ENCODE measurements around the gene SAMD14.

DNA sequence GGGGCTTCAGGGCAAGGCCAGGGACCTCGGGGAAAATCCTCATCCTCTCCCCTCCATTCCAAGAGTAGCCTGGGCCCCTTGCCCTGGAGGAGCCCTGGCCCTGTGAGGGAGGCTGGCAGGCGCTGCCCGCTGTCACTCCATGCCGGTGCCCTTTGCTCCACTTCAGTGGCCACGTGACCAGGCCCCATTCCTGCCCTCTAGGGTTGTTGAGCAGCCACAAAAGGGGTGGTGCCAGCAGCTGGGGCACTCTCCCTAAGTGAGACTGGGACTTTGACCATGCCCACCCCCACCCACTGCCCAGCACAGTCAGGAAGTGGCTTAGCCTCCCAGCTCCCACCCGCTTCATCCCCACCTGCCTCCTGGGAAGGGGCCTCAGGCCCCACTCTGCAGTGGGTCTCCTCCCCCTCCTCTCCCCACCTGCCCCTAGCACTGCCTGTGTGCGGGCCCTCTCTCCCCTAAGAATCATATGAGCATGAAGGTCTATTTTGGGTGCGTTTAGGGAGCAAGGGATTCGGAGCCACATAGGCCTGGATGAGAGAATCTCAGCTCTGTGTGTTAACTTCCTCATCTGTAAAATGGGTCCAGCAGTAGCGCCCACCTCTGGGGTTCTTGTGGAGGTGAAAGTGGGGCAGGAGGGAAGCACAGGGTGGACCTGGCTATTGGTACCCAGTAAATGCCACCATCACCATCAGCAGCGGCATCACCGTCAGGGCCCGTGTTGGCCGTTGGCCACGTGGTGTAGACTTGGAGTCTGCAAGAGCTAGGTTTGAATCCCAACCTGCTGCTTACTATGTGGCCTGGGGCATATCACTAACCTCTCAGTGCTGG, 27.6 kb downstream of the SAMD14 start:
- TF ChIP-seq, protein P1, sequence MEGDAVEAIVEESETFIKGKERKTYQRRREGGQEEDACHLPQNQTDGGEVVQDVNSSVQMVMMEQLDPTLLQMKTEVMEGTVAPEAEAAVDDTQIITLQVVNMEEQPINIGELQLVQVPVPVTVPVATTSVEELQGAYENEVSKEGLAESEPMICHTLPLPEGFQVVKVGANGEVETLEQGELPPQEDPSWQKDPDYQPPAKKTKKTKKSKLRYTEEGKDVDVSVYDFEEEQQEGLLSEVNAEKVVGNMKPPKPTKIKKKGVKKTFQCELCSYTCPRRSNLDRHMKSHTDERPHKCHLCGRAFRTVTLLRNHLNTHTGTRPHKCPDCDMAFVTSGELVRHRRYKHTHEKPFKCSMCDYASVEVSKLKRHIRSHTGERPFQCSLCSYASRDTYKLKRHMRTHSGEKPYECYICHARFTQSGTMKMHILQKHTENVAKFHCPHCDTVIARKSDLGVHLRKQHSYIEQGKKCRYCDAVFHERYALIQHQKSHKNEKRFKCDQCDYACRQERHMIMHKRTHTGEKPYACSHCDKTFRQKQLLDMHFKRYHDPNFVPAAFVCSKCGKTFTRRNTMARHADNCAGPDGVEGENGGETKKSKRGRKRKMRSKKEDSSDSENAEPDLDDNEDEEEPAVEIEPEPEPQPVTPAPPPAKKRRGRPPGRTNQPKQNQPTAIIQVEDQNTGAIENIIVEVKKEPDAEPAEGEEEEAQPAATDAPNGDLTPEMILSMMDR (IDR thresholded peaks at IDR 0.05) = no peak
- TF ChIP-seq EZH2phosphoT487 (IDR thresholded peaks at IDR 0.05) = no peak
